Glomerular endothelial cell (primary cell): ENCODE measurements around the gene ALG9. TPM values are rescaled to one million over a fixed set of nuclear protein-coding genes. Genes with fewer than 3 reads are reported as not detected.
A peak's percentile ranks its signal among the peaks of the same experiment; 100 is the strongest.

Experiments used
- DNase-seq: peaks from one replicate; pipeline ENCODE4 v3.0.0-alpha.2; 2011; ENCODE audit warnings: low read depth, low spot score; ENCODE audit errors: extremely low read depth
- total RNA-seq: library from RNA; depleted of rRNA; stranded (reverse); fragments of >200 nt; gene quantifications from 2 replicates; pipeline ENCODE4 v1.2.3, GENCODE V29; 2015

Gene ALG9
- total RNA-seq, 1 donor from 2014 or later = 22.7 TPM

GRCh38 chr11:111836721-111837120 lies 34.7 kb downstream of the ALG9 start:
- no peak for DNase-seq

- DNase-seq = no peak
These were observed 35.2 kb downstream of the ALG9 start for GRCh38 chr11:111836162-111836561.

- DNase-seq = no peak
These were observed 35.7 kb downstream of the ALG9 start for GRCh38 chr11:111835665-111836064.

- no peak for DNase-seq
These were observed 36.8 kb downstream of the ALG9 start for GRCh38 chr11:111834432-111835163.

- no peak for DNase-seq
These were observed 37.9 kb downstream of the ALG9 start for GRCh38 chr11:111833524-111833923.

- no peak for DNase-seq
These were observed 42.0 kb downstream of the ALG9 start for GRCh38 chr11:111829185-111829968.

GRCh38 chr11:111826322-111826950 lies 44.9 kb downstream of the ALG9 start:
- no peak for DNase-seq

- DNase-seq = no peak
These were observed 47.8 kb downstream of the ALG9 start for GRCh38 chr11:111823629-111824028.

- no peak for DNase-seq
These were observed 48.2 kb downstream of the ALG9 start for GRCh38 chr11:111823131-111823530.

- DNase-seq = peak; percentile 18
These were observed 51.5 kb downstream of the ALG9 start for GRCh38 chr11:111819829-111820237.

GRCh38 chr11:111819161-111819828 lies 52.1 kb downstream of the ALG9 start:
- DNase-seq = peak; percentile 29

GRCh38 chr11:111815489-111815888 lies 55.9 kb downstream of the ALG9 start:
- no peak for DNase-seq

- DNase-seq = no peak
These were observed 56.6 kb downstream of the ALG9 start for GRCh38 chr11:111814557-111815320.

GRCh38 chr11:111814106-111814505 lies 57.3 kb downstream of the ALG9 start:
- no peak for DNase-seq

- DNase-seq = no peak
These were observed 59.2 kb downstream of the ALG9 start for GRCh38 chr11:111812211-111812610.

GRCh38 chr11:111811445-111811844 lies 59.9 kb downstream of the ALG9 start:
- no peak for DNase-seq

GRCh38 chr11:111808834-111809233 lies 62.5 kb downstream of the ALG9 start:
- no peak for DNase-seq

- no peak for DNase-seq
These were observed 63.3 kb downstream of the ALG9 start for GRCh38 chr11:111808063-111808588.

- DNase-seq = no peak
These were observed 64.3 kb downstream of the ALG9 start for GRCh38 chr11:111807076-111807475.

- DNase-seq = no peak
These were observed 70.2 kb downstream of the ALG9 start for GRCh38 chr11:111801135-111801534.
